Measurements from ENCODE around the gene STBD1.
"Not testable (repeated sequence)": the region's sequence is repeated elsewhere in the genome, so short reads cannot be mapped to it uniquely, and the experiment has no call there.

Gene STBD1

DNA sequence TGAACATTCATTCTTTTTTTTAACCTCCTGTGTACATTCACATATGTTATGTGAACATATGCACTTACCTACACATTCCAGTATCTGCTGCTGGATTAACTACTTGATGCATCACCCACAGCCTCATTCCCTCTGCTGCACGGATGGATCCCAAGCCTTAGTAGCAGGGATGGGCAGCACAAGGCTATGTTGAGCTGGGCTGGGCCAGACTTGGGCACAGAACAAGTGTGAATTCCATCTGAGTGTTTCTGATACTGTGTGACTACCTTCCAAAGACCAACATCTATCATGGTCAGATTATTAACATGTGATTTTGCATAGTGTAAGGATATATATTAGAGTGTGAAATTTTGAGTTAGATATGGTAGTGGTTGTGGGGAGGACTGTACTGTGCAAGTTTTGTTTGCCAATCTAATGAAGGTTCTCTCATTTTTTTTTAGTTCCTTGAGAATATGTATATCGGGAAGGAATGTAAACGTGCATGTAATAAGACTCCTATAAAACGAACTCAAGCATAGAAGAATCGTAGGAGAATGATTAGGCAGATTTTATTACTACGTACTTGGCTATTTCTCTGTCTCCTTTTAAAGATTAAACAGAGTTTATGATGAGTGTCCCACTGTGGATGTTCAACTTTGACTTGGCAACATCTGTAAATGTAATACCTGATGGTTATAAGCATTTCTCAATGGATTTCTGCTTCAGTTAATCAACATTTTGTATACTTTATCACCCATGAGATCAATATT, 23.4 kb upstream of the STBD1 start:
- DNase-seq: no peak

GRCh38 chr4:76283900-76284299, 22.6 kb upstream of the STBD1 start:
- DNase-seq: no peak

DNA sequence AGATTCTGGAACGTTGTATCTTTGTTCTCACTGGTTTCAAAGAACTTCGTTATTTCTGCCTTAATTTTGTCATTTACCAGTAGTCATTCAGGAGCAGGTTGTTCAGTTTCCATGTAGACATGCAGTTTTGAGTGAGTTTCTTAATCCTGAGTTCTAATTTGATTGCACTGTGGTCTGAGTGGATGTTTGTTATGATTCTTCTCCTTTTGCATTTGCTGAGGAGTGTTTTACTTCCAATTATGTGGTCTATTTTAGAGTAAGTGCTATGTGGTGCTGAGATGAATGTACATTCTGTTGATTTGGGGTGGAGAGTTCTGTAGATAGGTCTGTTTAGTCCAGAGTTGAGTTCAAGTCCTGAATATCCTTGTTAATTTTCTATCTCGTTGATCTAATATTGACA, 18.7 kb upstream of the STBD1 start:
- DNase-seq: not testable (repeated sequence)

GRCh38 chr4:76292730-76293129, 13.8 kb upstream of the STBD1 start:
- no peak for DNase-seq

- no peak for DNase-seq
Observed at GRCh38 chr4:76293772-76294171, 12.8 kb upstream of the STBD1 start.

GRCh38 chr4:76296286-76296820, 10.2 kb upstream of the STBD1 start:
- no peak for DNase-seq

GRCh38 chr4:76298227-76298626, 8.3 kb upstream of the STBD1 start:
- no peak for DNase-seq

DNA sequence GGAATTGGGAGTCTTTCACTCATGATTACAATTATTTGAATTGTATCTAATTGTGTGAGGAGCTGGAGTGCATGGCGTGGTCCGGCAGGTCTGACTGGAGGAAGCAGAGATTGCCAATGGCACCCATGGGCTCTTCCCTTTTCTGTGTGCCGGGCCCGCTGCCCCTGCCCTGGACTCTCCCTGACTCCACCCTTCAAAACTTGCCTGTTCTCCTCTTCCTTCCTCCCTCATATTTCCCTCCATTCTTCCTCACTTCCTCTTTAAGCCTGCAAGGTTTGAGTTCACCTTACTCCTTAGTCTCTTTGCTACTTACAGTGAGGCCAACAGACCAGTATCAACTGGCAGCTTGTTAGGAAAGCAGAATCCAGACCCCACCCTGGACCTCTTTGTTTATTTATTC, 6.5 kb upstream of the STBD1 start:
- no peak for DNase-seq

DNA sequence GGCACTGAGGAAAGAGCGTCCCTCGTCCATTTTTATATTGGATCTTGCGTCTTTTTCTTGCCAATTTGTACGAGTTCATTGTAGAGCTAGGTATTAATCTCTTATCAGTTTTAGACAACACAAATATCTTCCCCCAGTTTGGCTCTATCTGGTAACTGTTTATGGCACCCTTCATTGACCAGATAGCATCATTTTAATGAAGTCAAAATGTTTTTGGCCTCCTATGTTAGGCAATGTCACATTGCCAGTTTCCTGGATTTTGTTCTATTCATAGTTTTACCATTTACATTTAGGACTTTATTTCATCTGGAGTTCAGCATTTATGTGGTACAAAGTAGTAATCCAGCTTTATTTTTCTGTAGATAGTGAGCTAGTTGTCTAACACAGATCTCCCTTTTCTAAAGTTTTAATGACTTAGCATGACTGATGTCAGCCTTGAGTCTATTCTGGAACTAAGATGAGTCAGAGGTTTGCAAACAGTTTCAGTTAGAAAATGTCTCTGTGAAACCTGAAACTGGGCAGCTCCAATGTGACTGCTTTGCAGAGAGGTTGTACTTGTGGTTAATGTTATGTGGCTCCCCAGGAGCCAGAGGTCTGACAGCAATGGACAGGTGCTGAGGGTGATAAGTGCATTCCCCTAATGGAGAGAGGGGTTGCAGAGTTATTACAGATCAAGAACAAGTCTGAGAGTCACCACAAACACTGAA, 5.3 kb upstream of the STBD1 start:
- DNase-seq: no peak

DNA sequence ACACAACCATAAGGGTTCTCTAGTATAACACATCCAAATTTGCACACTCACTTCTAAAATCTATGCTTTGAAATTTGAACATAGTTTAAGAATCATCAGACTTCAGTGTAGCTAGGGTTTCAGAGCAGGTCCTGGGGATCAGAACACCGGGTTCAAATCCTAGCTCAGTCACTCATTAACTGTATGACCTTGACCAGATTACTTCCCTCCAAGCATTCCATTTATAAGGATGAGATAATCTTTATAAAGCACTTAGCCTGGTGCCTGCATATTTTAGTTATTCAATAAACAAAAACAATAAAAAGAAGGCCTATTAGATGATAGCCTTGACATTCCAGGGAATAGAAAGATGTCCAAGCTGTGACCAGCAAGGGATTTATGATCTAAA, 4.8 kb upstream of the STBD1 start:
- DNase-seq: no peak

- no peak for DNase-seq
Observed at GRCh38 chr4:76302826-76303438, 3.6 kb upstream of the STBD1 start.

GRCh38 chr4:76305033-76305687, 1.4 kb upstream of the STBD1 start:
- DNase-seq: no peak

DNA sequence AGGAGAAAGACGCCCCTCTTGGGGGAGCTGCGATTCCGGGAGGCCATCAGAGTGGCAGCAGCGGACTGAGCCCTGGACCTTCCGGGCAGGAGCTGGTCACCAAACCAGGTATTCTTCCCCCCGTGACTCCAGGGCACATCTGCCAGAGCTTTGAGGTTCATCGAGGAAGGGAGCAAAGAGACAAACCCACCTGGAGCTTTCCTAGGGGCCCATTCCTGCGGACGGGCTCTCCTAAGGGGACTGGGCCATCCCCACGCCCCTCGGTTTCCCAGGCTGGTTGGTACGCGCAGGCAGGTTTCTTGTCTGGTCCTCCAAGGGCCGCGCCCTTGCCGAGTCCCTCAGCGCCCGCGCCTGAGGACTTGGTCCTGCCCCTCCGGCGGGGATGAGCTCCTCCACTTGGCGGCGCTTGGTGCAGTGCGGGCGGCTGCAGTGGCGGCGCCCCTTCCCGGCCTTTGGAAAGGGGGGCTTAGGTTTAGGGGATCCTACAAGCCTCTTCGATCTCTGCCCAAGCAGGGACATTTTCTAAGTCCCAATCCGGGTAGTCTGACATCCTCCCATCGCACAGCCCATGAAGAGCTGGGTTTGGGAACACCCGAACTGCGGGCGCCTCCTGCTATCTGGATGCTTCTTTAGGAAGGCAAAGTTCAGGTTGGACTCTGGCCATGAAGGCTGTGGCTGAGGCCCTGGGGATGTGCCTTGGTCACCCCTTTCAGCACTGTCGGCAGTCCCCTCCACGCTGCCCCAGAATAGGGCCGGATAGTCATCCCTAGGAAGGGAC, 538 bp downstream of the STBD1 start:
- DNase-seq: peak; percentile 84

DNA sequence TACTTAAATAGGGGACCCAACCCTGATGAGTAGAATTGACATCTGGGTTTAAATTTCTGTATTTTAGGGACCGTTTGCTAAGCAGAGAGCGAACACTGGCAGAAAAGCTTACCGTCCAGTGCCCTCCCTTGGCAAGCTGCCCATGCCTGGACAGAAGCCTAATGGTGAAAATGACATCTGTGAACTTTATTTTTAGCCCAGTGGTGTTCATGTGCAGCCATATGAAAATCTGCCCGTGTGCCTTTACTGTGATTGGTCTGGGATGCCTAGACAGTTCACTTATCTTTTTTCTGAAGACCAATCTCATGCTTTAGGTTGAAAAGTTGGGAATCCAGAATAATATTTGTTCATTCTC, 1.1 kb downstream of the STBD1 start:
- DNase-seq: no peak

- DNase-seq: peak; percentile 18
Observed at GRCh38 chr4:76308548-76308947, 2.0 kb downstream of the STBD1 start.

GRCh38 chr4:76309939-76310550, 3.5 kb downstream of the STBD1 start:
- no peak for DNase-seq

- DNase-seq: no peak
Observed at GRCh38 chr4:76310683-76311082, 4.2 kb downstream of the STBD1 start.

GRCh38 chr4:76311896-76312331, 5.4 kb downstream of the STBD1 start:
- DNase-seq: no peak

DNA sequence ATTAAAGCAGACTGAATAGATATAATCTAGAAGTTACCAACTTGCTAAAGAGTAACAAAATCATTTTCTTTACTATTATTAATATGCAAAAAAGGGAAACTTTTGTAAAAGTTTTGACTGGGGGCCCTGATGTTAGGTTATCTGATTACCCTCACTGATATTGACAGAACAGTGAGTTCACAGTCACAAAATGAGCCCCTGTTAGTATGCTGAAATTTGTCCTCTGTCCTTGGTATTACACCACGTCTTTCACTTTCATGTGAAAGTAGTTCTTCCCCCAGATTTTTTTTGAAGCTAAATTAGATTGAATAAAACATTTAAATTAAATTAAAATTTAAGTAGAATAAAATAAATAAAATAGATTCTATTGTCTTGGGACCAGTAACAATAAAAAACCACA, 5.9 kb downstream of the STBD1 start:
- no peak for DNase-seq

GRCh38 chr4:76313547-76313946, 7.0 kb downstream of the STBD1 start:
- DNase-seq: no peak

DNA sequence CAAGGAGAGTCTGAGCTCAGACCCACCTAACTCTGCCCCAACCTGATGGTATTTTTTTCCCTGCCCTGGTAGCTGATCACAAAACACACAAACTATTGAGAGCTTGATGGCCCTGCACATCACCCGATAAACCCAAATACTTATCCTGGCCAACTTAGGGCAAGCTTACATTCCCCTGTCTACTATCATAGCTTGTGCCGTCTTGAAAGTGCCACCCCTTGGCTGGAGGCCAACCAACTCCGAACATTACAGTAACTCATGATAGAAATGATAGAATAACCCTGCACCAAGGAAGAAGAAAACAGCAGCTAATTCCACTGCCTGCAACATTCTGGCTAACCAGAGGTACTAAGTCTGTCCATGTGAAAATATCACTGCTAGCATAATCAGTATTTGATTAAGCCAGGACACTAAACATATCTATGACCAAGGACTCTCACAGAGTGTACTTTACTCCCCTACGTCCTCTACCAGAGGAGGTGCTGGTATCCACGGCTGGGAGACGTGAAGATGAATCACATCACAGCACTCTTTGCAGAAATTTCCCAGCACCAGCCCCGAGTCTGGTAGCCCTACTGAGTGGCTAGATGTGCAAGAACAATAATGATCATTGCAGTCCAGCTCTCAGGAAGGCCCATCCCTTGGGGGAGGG, 8.9 kb downstream of the STBD1 start:
- no peak for DNase-seq

Data from right kidney (tissue), 1 donor.